GM18870 (cell line): ENCODE results near the gene PEX26.
"Not testable (repeated sequence)": the region's sequence is repeated elsewhere in the genome, so short reads cannot be mapped to it uniquely, and the experiment has no call there.

ENCODE experiments used
- ATAC-seq: cut with Tn5 transposase; IDR thresholded peaks from one replicate; pipeline ENCODE4 v1.9.1; 2021; ENCODE audit warnings: moderate library complexity; ENCODE audit not compliant: unreplicated experiment

The PEX26 gene

GRCh38 chr22:18077639-18078328 is at the start of gene PEX26:
Gene PEX26 (plus strand): TSS chr22:18077990. CDS start chr22:18078377, 387 bp downstream.
- ATAC-seq: peak; percentile 79

- no peak for ATAC-seq
Observed at GRCh38 chr22:18028817-18029527, 48.8 kb upstream of the PEX26 start.

- no peak for ATAC-seq
Observed at GRCh38 chr22:18029686-18030267, 48.0 kb upstream of the PEX26 start.

GRCh38 chr22:18031695-18032454 is 45.9 kb upstream of the PEX26 start:
- no peak for ATAC-seq

GRCh38 chr22:18032455-18033101 is 45.2 kb upstream of the PEX26 start:
- no peak for ATAC-seq

GRCh38 chr22:18033204-18033998 is 44.4 kb upstream of the PEX26 start:
- no peak for ATAC-seq

GRCh38 chr22:18034076-18034475 is 43.7 kb upstream of the PEX26 start:
- no peak for ATAC-seq

- no peak for ATAC-seq
Observed at GRCh38 chr22:18035751-18036150, 42.0 kb upstream of the PEX26 start.

GRCh38 chr22:18040898-18041297 is 36.9 kb upstream of the PEX26 start:
- ATAC-seq: not testable (repeated sequence)

- ATAC-seq: no peak
Observed at GRCh38 chr22:18042685-18043084, 35.1 kb upstream of the PEX26 start.

GRCh38 chr22:18044548-18045271 is 33.1 kb upstream of the PEX26 start:
- ATAC-seq: no peak

- no peak for ATAC-seq
Observed at GRCh38 chr22:18045794-18046193, 32.0 kb upstream of the PEX26 start.

GRCh38 chr22:18048041-18048440 is 29.7 kb upstream of the PEX26 start:
- no peak for ATAC-seq

GRCh38 chr22:18048441-18048898 is 29.3 kb upstream of the PEX26 start:
- ATAC-seq: no peak

- no peak for ATAC-seq
Observed at GRCh38 chr22:18050065-18050464, 27.7 kb upstream of the PEX26 start.

- ATAC-seq: not testable (repeated sequence)
Observed at GRCh38 chr22:18051113-18051512, 26.7 kb upstream of the PEX26 start.

- ATAC-seq: not testable (repeated sequence)
Observed at GRCh38 chr22:18053216-18053946, 24.4 kb upstream of the PEX26 start.

- no peak for ATAC-seq
Observed at GRCh38 chr22:18055619-18056160, 22.1 kb upstream of the PEX26 start.
